H1 (cell line): Measurements from ENCODE around the gene CABCOCO1. TPM values are rescaled to one million over a fixed set of nuclear protein-coding genes. Genes with fewer than 3 reads are reported as not detected.

Experiments
- NANOG ChIP-seq: IDR thresholded peaks from 2 replicates; pipeline ENCODE4 v1.6.1; 2011; ENCODE audit warnings: low read length, low read depth, mild to moderate bottlenecking, inconsistent platforms; ENCODE audit not compliant: insufficient read depth, poor library complexity, severe bottlenecking
- polyA plus RNA-seq, 7 experiments: library from polyadenylated mRNA; depleted of rRNA in 3 of 7; stranded (reverse) in 5 of 7; unstranded in 2 of 7; fragments of >200 nt in 5 of 7; fragments of 200-250 nt in 2 of 7; gene quantifications; 1 replicate in 5 of 7; 2 replicates in 1 of 7; 4 replicates in 1 of 7; pipeline versions ENCODE4 v1.2.1 to v1.2.3, GENCODE V29; 2011 to 2013; ENCODE audit warnings: missing spikeins in 2 of 7, mixed read lengths in 2 of 7
- total RNA-seq: library from RNA; stranded (reverse); fragmentation: NEBNext Ultra II Directional; extraction: Animal tissue kit (Norgen Biotek cat#: 25700); gene quantifications from 2 replicates; pipeline ENCODE4 v1.2.1, GENCODE V29; 2021
- TF ChIP-seq, protein P1 (sequence below): IDR thresholded peaks from 2 replicates; pipeline ENCODE4 v1.6.1; 2012; ENCODE audit warnings: inconsistent platforms

CABCOCO1 gene
- total and polyA plus RNA-seq, 2 of the 8 experiments (the other 6 are each of a cell fraction or from before 2014, with no cell fraction given), result not detected

- no peak for TF ChIP-seq NANOG
- TF ChIP-seq, protein P1, sequence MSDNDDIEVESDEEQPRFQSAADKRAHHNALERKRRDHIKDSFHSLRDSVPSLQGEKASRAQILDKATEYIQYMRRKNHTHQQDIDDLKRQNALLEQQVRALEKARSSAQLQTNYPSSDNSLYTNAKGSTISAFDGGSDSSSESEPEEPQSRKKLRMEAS, result no peak
Observed at GRCh38 chr10:61635471-61635870, 27.3 kb upstream of the CABCOCO1 start (continued).
